Activated CD4-positive, CD25-positive, alpha-beta regulatory T cell treated with anti-CD3 and anti-CD28 coated beads, Interleukin-2, amount 50 U/mL, for 72 hours (primary cell): Measurements from ENCODE around the gene ITLN2.
"Not testable (repeated sequence)": the region's sequence is repeated elsewhere in the genome, so short reads cannot be mapped to it uniquely, and the experiment has no call there.

Source experiments
- DNase-seq: peaks from one replicate; pipeline ENCODE4 v3.0.0; 2021

The ITLN2 gene

DNA sequence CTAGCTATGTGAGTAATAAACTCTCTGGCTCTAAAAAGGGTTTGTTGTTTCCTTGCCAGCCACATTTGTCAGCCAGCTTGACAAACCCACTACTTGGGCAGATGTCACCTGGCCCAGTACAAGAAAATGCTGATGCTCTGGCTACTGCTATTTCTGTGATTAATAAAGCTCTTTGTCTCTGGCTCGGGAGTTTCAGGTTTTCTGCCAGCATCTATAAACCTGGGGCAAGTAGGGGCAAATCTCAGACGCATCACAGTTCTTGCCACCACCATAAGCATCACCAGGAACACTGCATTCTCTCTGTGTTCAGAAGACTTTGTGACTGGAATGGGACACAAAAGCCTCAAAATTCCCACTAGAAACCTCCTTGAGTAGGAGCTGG is 2.5 kb downstream of the ITLN2 start:
- DNase-seq: no peak

DNA sequence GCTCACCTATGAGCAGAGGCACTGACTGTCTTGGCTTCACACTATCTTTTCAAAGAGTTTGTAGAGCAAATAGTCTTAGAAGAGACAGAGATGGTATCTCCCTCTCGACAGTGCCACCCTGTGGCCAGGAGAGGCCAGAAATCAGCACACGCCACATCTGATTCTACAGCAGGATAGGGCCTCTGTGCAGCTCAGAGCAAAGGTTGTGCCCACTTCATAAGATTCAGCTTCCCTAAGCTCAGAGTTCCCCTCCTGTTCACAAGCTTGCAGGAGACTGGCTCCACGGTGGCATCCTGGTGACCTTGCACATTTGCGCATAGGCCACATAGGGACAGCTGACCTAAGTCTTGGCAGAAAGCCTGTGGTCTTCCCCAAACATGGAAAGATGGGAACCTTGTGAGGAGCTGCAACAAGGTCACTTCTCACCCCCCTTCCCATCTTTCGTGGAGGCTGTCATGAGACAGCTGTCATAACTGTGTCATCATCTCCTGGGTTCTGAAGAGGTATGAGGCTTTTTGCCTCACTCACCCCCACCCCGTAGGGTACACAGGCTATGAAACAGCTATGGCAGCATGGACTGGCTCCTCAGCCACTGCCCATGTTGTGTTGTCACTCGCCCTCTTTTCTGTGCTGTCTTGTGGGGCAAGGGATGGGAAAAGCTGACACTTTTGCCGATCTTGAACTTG is 3.0 kb downstream of the ITLN2 start:
- peak; percentile 69 for DNase-seq

DNA sequence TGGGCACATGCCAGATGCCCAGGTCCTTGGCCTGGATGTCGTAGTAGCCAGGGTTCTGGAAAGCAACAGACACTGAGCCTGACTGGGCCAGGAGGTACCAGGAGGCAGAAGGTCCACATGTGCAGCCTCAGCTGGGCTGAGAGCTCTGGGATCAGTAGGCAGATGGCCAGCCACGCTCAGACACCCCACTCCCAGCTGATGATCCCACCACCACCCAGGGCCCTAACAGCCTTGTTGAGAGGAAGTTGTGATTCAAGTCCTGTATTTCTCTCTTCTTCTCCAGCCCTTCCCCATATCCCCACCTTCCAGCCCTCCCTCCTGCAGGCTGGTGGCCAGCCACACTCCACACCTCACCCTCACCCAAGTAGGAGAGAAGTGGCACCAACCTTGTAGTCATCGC is 4.0 kb downstream of the ITLN2 start:
- DNase-seq: no peak

DNA sequence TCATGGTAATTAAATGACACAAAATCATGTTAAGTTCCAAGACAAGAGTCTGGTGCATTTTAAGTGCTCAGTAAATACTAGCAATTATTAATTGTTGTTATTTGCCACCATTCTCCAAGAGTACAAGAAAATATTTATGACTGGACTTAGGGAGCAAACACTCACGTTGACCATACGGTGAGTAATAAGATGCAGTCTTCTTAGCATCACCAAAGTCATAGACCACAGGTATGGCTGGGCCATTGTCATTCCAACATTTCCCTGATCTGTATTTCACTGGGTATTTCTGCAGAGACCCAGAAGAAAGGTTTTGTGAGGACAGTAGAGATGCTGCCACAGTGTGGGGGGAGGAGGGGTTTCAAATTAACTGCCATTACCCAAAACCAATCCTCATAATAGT is 4.7 kb downstream of the ITLN2 start:
- DNase-seq: no peak

DNA sequence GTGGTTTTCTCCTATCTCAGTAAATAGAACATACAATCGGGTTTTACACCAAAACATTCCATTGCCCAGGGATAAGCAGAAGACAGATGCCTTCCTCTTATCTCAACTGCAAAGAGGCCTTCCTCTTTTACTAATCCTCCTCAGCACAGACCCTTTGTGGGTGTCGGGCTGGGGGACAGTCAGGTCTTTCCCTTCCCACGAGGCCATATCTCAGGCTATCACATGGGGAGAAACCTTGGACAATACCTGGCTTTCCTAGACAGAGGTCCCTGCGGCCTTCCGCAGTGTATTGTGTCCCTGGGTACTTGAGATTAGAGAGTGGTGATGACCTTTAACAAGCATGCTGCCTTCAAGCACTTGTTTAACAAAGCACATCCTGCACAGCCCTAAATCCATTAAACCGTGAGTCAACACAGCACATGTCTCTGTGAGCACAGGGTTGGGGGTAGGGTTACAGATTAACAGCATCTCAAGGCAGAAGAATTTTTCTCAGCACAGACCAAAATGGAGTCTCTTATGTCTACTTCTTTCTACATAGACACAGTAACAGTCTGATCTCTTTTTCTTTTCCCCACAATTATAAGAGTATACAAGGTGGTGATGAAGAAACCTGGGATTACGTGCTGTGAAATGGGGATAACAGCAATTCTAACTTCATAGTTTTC is 5.3 kb downstream of the ITLN2 start:
- not testable (repeated sequence) for DNase-seq

DNA sequence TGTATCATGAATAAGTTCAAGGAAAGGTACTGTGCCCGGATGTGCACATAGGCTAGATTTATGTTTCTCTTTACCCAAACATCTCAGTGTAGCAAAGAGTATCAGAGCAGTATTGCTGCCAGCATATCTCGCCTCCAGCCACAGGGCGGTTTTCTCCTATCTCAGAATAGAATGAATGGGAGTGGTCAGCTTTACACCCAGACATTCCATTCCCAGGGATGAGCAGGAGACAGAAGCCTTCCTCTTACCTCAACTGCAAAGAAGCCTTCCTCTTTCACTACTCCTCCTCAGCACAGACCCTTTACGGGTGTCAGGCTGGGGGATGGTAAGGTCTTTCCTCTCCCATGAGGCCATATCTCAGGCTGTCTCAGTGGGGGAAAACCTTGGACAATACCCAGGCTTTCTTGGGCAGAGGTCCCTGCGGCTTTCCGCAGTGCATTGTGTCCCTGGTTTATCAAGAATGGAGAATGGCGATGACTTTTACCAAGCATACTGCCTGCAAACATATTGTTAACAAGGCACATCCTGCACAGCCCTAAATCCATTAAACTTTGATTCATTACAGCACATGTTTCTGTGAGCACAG is 7.3 kb downstream of the ITLN2 start:
- not testable (repeated sequence) for DNase-seq

DNA sequence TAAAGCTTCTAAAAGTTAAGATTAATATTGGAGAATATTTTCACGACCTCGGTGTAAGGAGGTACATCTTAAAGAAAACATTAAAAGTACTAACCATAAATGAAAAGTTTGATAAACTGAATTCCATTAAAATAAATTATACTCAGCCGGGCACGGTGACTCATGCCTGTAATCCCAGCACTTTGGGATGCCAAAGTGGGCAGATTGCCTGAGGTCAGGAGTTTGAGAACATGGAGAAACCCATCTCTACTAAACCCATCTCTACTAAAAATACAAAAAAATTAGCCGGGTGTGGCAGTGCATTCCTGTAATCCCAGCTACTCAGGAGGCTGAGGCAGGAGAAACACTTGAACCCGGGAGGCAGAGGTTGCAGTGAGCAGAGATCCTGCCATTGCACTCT is 8.7 kb downstream of the ITLN2 start:
- DNase-seq: not testable (repeated sequence)

DNA sequence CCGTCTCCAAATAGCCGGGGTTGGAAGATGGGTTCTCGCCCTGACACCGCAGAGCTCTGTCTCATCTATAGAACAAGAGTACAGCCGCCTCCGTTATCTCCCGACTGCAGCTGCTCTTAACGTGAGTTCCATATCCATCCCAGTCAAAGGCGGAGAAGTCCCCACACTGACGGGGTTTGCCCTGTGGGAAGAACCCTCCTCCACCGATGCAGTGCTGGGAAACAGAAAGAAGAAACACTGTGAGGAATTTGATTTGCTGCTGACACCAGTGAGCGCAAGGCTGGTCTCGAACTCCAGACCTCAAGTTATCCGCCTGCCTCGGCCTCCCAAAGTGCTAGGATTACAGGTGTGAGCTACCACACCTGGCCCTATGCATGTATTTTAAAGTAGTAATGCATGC is 9.5 kb downstream of the ITLN2 start:
- no peak for DNase-seq

DNA sequence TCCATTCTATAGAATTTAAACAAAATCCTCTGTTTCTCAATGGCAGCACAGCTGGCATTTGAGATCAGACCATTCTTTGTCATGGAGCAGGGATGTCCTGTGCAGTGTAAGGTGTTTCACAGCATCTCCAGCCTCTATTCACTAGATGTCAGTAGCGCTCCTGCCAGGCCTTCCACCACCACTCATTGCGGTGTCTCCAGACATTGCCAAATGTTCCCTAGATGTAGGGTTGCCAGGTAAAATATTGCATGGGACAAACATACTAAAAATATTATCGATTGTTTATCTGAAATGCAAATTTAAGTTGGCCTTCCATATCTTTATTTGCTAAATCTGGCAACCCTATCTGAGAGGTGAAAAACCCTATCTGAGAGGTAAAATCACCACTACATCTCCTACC is 11.7 kb downstream of the ITLN2 start:
- no peak for DNase-seq

DNA sequence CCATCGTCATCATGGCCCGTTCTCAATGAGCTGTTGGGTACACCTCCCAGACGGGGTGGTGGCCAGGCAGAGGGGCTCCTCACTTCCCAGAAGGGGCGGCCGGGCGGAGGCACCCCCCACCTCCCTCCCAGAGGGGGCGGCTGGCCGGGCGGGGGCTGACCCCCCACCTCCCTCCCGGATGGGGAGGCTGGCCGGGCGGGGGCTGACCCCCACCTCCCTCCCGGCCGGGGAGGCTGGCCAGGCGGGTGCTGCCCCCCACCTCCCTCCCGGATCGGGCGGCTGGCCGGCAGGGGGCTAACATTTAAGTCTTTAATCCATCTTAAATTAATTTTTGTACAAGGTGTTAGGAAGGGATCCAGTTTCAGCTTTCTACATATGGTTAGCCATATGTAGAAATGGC is 17.9 kb downstream of the ITLN2 start:
- DNase-seq: not testable (repeated sequence)

DNA sequence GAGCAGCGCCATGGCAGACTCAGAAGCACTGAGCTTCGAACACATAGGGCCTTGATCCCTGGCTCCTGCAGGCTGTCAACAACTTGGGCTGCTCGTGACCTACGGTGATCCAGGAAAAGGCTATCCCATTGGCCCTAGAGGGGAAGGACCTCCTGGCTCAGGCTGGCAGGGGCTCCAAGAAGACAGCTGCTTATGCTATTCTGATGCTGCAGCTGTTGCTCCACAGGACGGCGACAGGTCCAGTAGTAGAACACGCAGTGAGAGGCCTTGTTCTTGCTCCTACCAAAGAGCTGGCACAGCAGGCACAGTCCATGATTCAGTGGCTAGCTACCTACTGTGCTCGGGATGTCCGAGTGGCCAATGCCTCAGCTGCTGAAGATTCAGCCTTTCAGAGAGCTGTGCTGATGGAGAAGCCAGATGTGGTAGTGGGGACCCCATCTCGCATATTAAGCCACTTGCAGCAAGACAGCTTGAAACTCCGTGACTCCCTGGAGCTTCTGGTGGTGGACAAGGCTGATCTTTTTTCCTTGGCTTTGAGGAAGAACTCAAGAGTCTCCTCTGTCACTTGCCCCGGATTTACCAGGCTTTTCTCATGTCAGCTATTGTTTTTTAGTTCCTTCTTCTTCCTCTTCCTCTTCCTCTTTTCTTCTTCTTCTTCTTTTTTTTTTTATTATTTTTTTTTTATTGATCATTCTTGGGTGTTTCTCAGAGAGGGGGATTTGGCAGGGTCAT is 18.9 kb downstream of the ITLN2 start:
- DNase-seq: no peak

DNA sequence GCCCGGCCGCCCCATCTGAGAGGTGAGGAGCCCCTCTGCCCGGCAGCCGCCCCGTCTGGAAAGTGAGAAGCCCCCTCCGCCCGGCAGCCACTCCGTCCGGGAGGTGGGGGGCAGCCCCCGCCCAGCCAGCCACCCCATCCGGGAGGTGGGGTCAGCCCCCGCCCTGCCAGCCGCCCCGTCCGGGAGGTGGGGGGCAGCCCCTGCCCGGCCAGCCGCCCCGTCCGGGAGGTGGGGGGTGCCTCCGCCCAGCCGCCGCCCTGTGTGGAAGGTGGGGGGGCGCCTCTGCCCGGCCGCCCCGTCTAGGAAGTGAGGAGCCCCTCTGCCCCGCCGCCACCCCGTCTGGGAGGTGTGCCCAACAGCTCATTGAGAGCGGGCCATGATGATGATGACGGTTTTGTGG is 21.3 kb downstream of the ITLN2 start:
- DNase-seq: not testable (repeated sequence)

DNA sequence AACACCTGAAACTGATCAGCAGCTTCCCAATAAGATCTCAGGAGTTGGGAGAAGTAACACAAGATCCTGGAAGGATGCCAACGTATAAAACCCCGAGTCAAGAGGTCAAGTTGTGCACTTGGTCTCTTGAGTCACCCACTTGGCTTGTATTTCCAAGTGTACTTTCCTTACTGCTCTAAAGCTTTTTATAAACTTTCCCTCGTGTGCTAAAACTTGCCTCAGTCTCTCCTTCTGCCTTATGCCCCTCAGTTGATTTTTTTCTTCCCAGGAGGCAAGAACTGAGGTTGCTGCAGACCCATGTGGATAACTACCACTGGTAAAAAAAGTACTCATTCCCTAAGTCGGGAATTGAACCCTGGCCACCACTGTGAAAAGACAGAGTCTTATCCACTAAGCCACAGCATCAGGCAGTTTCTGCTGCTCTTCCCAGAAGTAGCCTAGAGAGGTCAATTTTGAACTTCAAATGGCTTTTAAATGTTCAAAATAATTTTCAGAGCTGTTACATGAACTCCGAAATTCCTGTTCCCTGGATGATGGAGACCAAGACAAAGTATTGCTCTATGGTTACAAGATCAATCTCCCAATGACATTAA is 28.9 kb downstream of the ITLN2 start:
- no peak for DNase-seq

DNA sequence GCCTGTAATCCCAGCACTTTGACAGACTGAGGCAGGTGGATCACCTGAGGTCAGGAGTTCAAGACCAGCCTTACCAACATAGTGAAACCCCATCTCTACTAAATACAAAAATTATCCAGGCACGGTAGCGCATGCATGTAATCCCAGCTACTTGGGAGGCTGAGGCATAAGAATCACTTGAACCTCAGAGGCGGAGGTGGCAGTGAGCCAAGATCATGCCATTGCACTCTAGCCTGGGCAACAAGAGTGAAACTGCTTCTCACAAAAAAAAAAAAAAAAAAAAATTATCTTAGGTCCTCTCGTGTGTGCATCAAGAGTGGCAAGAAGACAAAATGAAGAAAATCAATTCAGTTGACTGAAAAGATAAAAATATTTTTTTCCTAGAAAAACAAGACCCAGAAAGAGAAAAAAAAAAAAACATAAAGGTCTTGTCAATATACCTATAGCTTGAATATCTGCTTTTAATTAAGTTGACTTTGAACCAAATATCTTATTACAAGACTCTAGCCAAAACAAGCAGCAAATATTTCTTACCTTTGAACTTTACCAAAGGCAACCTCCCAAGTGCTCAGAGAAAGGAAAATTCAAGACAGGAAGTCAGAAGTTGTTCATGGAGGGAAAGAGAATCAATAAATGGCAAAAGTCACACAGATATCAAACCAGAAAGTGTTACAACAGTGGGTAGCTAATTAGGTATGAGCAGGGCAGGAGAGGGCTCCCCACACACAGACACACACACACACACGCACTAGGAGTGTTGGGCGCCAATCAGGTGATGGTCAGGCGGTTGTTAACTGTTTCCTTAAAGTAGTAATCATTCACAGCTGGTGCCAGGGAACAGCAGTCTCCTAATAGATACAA is 29.6 kb downstream of the ITLN2 start:
- no peak for DNase-seq

DNA sequence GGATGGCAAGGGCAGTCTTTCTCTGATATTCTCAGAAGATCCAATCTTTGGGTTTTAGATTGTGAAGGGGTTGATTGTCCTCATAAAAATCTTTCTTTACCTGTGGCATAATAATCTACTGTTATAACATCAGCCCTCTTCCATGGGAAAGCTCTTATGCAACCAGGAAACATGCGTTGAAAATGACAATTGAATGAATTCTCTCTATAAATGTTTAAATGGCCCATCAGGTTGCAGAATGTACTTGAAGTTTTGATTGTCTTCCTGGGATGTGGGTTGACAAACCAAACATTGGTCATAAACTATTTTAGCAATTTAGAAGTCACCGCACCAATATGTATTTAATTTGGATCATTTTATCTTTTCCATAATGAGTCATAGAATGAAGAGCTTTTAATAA is 37.9 kb downstream of the ITLN2 start:
- no peak for DNase-seq

DNA sequence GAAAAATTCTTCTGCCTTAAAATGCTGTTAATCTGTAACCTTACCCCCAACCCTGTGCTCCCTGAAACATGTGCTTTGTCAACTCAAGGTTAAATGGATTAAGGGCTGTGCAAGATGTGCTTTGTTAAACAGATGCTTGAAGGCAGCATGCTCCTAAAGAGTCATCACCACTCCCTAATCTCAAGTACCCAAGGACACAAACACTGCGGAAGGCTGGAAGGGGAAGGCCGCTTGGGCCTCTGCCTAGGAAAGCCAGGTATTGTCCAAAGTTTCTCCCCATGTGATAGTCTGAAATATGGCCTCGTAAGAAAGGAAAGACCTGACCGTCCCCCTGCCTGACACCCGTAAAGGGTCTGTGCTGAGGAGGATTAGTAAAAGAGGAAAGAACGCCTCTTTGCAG is 41.4 kb downstream of the ITLN2 start:
- DNase-seq: not testable (repeated sequence)

DNA sequence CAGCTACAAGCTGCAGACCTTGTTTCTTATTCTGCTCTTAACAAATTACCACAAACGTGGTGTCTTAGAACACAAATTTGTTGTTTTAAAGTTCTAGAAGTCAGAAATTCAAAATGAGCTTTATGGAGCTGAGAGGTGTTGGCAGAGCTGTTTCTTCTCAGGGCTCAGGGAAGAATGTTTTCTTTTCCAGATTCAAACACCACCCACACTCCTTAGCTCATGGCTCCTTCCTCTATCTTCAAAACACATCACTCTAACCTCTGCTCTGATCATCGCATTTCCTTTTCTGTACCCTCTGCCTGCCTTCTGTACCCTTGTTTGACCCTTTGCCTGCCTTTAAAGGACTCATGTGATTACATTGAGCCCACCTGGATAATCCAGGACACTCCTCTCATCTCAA is 42.7 kb downstream of the ITLN2 start:
- no peak for DNase-seq

DNA sequence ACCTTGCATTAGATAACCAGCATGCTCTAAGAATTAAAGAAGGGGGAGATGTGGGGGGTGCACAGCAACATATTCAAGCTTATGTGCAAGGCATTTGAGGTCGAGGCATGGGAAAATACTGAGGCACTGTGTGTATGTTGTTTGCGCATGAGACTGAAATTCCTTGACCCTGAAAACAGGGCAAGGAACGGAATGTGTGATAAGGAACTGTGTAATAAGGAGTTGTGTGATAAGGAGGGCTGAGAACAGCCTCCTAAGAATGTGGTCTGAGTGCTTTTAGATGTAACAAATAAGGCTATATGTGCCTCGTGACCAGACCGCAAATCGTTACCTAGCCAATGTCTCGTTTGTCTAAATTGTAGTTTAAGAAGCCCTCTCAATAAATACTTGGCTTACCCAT is 43.2 kb downstream of the ITLN2 start:
- DNase-seq: no peak

DNA sequence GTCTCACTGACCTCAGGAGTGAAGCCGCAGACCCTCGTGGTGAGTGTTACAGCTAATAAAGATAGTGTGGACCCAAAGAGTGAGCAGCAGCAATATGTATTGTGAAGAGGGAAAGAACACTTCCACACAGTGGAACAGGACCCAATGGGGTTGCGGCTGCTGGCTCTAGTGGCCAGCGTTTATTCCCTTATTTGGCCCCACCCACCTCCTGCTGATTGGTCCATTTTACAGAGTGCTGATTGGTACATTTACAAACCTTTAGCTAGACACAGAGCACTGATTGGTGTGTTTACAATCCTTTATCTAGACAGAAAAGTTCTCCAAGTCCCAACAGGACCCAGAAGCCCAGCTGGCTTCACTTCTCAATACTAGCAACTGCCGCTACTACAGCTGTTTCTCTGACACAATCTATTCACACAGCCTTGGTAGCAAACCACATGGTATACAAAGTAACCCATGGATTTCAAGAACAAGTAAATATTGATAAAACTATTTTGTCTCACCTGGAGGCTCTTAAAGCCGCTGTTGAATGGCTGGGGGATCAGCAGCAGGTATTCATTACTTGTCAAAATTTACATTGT is 44.3 kb downstream of the ITLN2 start:
- no peak for DNase-seq

DNA sequence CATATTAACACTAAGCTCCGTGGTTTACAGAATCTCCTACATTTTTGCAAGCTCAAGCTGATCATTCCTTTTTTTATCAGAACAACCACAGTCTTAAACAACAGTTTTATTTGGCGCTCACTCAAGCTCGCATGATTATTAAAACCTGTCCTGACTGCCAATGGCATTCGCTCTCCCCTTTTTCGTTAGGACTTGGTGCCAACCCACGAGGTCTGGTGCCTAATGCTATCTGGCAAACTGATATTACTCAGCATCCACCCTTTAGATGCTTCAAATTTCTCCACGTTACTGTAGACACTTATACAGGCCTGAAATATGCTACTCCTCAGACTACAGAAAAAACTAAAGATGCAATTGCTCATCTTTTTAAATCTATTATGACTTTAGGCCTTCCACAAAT is 46.6 kb downstream of the ITLN2 start:
- DNase-seq: no peak

DNA sequence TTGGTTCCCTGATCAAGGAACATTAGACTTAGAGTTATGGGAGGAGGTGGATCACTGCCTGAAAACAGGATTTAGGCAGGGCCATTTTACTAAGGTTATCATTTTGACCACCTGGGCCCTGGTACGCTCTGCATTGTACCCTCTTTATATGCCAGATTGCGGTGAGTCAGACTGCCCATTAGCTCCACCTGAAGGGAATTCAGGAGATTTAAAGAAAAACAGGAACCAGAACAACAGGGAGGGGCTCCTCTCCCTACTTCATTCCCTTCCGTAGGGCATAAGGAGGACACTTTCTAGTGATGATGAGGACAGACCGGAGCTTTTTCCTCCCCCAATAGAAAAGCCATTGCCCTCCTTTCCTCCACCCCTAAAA is 49.0 kb downstream of the ITLN2 start:
- no peak for DNase-seq
